GM19035 (cell line): ENCODE measurements around the gene NKD2.
"Not testable (repeated sequence)": the region's sequence is repeated elsewhere in the genome, so short reads cannot be mapped to it uniquely, and the experiment has no call there.

Experiments used
- ATAC-seq: cut with Tn5 transposase; IDR thresholded peaks from one replicate; pipeline ENCODE4 v1.9.1; 2021; ENCODE audit not compliant: unreplicated experiment

NKD2 gene

GRCh38 chr5:999724-1000123 is 8.9 kb upstream of the NKD2 start:
- ATAC-seq = no peak

GRCh38 chr5:1000329-1000728 is 8.3 kb upstream of the NKD2 start:
- no peak for ATAC-seq

GRCh38 chr5:1000831-1001230 is 7.8 kb upstream of the NKD2 start:
- ATAC-seq = not testable (repeated sequence)

- no peak for ATAC-seq
These were observed 7.0 kb upstream of the NKD2 start for GRCh38 chr5:1001406-1002270.

GRCh38 chr5:1002271-1002546 is 6.4 kb upstream of the NKD2 start:
- no peak for ATAC-seq

GRCh38 chr5:1002836-1003235 is 5.8 kb upstream of the NKD2 start:
- no peak for ATAC-seq

GRCh38 chr5:1003296-1003937 is 5.2 kb upstream of the NKD2 start:
- ATAC-seq = no peak

GRCh38 chr5:1004461-1005248 is 3.9 kb upstream of the NKD2 start:
- ATAC-seq = no peak

GRCh38 chr5:1005249-1005851 is 3.3 kb upstream of the NKD2 start:
- no peak for ATAC-seq

- ATAC-seq = no peak
These were observed 2.5 kb upstream of the NKD2 start for GRCh38 chr5:1005904-1006655.

GRCh38 chr5:1006656-1007071 is 1.9 kb upstream of the NKD2 start:
- ATAC-seq = no peak

- no peak for ATAC-seq
These were observed 1.4 kb upstream of the NKD2 start for GRCh38 chr5:1007221-1007680.

- ATAC-seq = no peak
These were observed 736 bp upstream of the NKD2 start for GRCh38 chr5:1007681-1008450.

- no peak for ATAC-seq
These were observed 968 bp downstream of the NKD2 start for GRCh38 chr5:1009359-1010180.

- ATAC-seq = no peak
These were observed 1.5 kb downstream of the NKD2 start for GRCh38 chr5:1010181-1010510.

GRCh38 chr5:1010641-1011046 is 2.0 kb downstream of the NKD2 start:
- ATAC-seq = no peak

GRCh38 chr5:1011226-1011631 is 2.6 kb downstream of the NKD2 start:
- ATAC-seq = no peak

GRCh38 chr5:1011741-1012312 is 3.2 kb downstream of the NKD2 start:
- ATAC-seq = no peak

- no peak for ATAC-seq
These were observed 3.8 kb downstream of the NKD2 start for GRCh38 chr5:1012313-1012841.
